ENCODE measurements around the gene ELP5. TPM values are rescaled to one million over a fixed set of nuclear protein-coding genes. Genes with fewer than 3 reads are reported as not detected.

The ELP5 gene
- total RNA-seq, 1 experiment from 2014 or later = 49.6 TPM

DNA sequence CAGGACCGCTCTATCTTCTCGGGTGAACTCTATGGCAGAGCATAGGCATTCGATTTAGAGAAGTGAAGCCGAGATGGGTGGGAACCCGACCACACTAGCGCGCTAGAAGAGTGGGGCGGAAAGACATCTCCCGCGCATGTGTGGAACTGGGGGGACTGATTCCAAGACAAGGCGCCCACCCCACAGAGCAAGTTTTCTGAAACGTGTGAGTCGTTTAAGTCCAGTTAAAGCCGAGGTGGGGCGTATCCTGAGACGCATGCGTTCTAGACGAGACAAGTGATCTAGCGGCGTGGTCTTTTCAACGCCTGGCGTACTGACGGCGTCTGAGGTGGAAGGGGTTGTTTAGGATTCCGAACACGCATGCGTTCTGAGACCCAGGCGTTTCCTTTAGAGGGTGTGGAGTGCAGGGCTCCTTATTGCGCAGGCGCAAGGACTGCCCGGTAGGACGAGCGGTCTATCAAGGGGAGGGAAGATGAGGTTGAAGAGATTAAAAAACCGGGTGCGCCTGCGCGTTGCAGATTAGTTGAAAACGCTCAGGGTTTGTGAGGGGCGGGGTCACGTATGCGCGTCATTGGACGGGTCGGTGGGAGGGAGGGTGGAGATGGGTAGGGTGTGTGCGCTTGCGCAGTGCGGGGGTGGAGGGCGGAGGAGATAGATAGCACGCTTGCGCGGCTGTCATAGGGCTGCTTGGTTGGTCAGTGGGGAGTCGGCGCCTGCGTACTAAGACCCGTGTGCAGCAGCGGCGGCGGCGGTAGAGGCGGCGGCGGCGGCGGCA lies 55.1 kb downstream of the ELP5 start, which contains the start of gene EIF5A:
Gene EIF5A, plus strand, starts transcription at position 718 of the 775 bp plus-strand sequence. CDS start 2,008 bp downstream, outside the sequence.
- peaks cover 21% of the 10 kb centered on the region for H3K79me2 ChIP-seq (ENCODE audit: insufficient read depth, low read length)
- TF ChIP-seq CTCF (conservative IDR thresholded peaks at IDR 0.05) = no peak
- H2BK12ac ChIP-seq (ENCODE audit: insufficient read length, low read depth, low read length) = no peak within 1 kb of the TSS

More for the DNA sequence above, 55.1 kb downstream of the ELP5 start, which contains the start of gene EIF5A:
- peak; percentile 100 for DNase-seq
- no peak within 1 kb of the TSS for H2BK20ac ChIP-seq (ENCODE audit: low read depth, low read length, poor library complexity, severe bottlenecking)
- Mint-ChIP-seq H3K4me1 (peaks cover 25 to 26% of the 10 kb centered on the region in 2 experiments), H3K4me3 (peak within 1 kb of the TSS; percentile 93 to 94), H3K36me3 (ENCODE audit: insufficient read depth in 1 of 3, low read depth in 3 of 3) (peaks cover 31 to 39% (median 35%) of the 10 kb centered on the region in 3 experiments), H3K9me3 (peaks cover 0 to 6% of the 10 kb centered on the region in 2 experiments; a peak in 1 of 5 replicates), H3K27ac (peak within 1 kb of the TSS; percentile 95 to 100 (median 98)), H3K27me3 (ENCODE audit: low read depth) (no peaks in the 10 kb centered on the region; the same call in none of the 2 replicates)
- H4K91ac ChIP-seq (ENCODE audit: insufficient read length, low read depth, low read length) = peak within 1 kb of the TSS; percentile 65
- H3K14ac ChIP-seq (ENCODE audit: insufficient read depth, low read length) = peak within 1 kb of the TSS; percentile 78
- no peaks in the 10 kb centered on the region for H3K9me3 ChIP-seq (ENCODE audit: control insufficient read depth, low read depth, low read length)
- H3K18ac ChIP-seq (ENCODE audit: insufficient read length, low read depth, low read length) = peak within 1 kb of the TSS; percentile 77
- H4K8ac ChIP-seq (replicated peaks; ENCODE audit: insufficient read length, low read depth, low read length) = no peak within 1 kb of the TSS
- H3K4me2 ChIP-seq (ENCODE audit: insufficient read depth, insufficient read length, low read length) = peak within 1 kb of the TSS; percentile 81
- no peak within 1 kb of the TSS for H4K5ac ChIP-seq (ENCODE audit: insufficient read length, low read depth, low read length)
- H3K23ac ChIP-seq (ENCODE audit: insufficient read length, low read depth, low read length) = no peak within 1 kb of the TSS
- H3K23me2 ChIP-seq (ENCODE audit: insufficient read length, low read depth, low read length, poor library complexity, severe bottlenecking) = peaks cover 9% of the 10 kb centered on the region
- no peak within 1 kb of the TSS for H2AK5ac ChIP-seq (ENCODE audit: insufficient read length, low read length)
- H3K27ac ChIP-seq (ENCODE audit: insufficient read length, low read depth, low read length) = peak within 1 kb of the TSS; percentile 72
- no peak within 1 kb of the TSS for H2BK120ac ChIP-seq (ENCODE audit: low read depth, low read length, poor library complexity, severe bottlenecking)
- no peaks in the 10 kb centered on the region for H3K27me3 ChIP-seq (ENCODE audit: insufficient read depth, low read length)
- H3K4me1 ChIP-seq (ENCODE audit: insufficient read depth, low read length) = peaks cover 2% of the 10 kb centered on the region; the same call in 1 of the 2 replicates
- no peak within 1 kb of the TSS; the same call in 1 of the 2 replicates for H2BK15ac ChIP-seq (ENCODE audit: low read depth, low read length)
- no peaks in the 10 kb centered on the region for H4K20me1 ChIP-seq (ENCODE audit: control insufficient read depth, insufficient read depth, insufficient read length)
- H3K56ac ChIP-seq (ENCODE audit: insufficient read length, low read depth, low read length) = no peak within 1 kb of the TSS
- no peak within 1 kb of the TSS for H2BK5ac ChIP-seq (ENCODE audit: insufficient read length, low read length)
- H3K9ac ChIP-seq (ENCODE audit: extremely low read depth, insufficient read length, low read length) = peak within 1 kb of the TSS; percentile 84
- peak within 1 kb of the TSS; percentile 51; the same call in 1 of the 2 replicates for H3K4ac ChIP-seq (ENCODE audit: low read depth, low read length)
- no peak within 1 kb of the TSS for H2AFZ ChIP-seq (ENCODE audit: low read length)
- H3K79me1 ChIP-seq (ENCODE audit: insufficient read depth, low read depth, low read length, poor library complexity, severe bottlenecking) = no peaks in the 10 kb centered on the region
- no peak within 1 kb of the TSS for H3T11ph ChIP-seq (ENCODE audit: low read length)
- WGBS (ENCODE audit: extremely low coverage, insufficient read length, low lambda C conversion rate) = no CpG with 5 or more reads among the region's 64 CpGs
